Neuronal stem cell (in vitro differentiated cells): ENCODE data around the gene CAMK2B.

Experiments used
- DNase-seq: peaks from one replicate; pipeline ENCODE4 v3.0.0-alpha.2; 2013; ENCODE audit warnings: low spot score
- H2AFZ ChIP-seq: one replicate; pipeline ENCODE4 v1.6.1; 2013; ENCODE audit warnings: mild to moderate bottlenecking, low read length, inconsistent platforms
- H2AK5ac ChIP-seq: 2 replicates; pipeline ENCODE4 v1.6.1; 2013; ENCODE audit warnings: low read depth, mild to moderate bottlenecking, inconsistent platforms, low read length, moderate library complexity, mixed read lengths
- H2BK120ac ChIP-seq: 2 replicates; pipeline ENCODE4 v1.6.1; 2013; ENCODE audit warnings: low read depth, mild to moderate bottlenecking, inconsistent platforms, low read length, moderate library complexity, mixed read lengths
- H2BK12ac ChIP-seq: one replicate; pipeline ENCODE4 v1.6.1; 2013; ENCODE audit warnings: low read length, inconsistent platforms
- H2BK15ac ChIP-seq: 2 replicates; pipeline ENCODE4 v1.6.1; 2013; ENCODE audit warnings: mild to moderate bottlenecking, low read length, inconsistent platforms, mixed read lengths
- H2BK5ac ChIP-seq: one replicate; pipeline ENCODE4 v1.6.1; 2013; ENCODE audit warnings: inconsistent platforms, mild to moderate bottlenecking, low read length, moderate library complexity
- H3K14ac ChIP-seq: one replicate; pipeline ENCODE4 v1.6.1; 2013; ENCODE audit warnings: low read length, inconsistent platforms
- H3K18ac ChIP-seq: 2 replicates; pipeline ENCODE4 v1.6.1; 2013; ENCODE audit warnings: low read length, inconsistent platforms
- H3K23ac ChIP-seq: 2 replicates; pipeline ENCODE4 v1.6.1; 2013; ENCODE audit warnings: low read depth, mild to moderate bottlenecking, mixed read lengths, low read length, inconsistent platforms; ENCODE audit not compliant: poor library complexity
- H3K27ac ChIP-seq: replicated peaks from 3 replicates; pipeline ENCODE4 v1.5.1; 2013; ENCODE audit warnings: low read length, inconsistent platforms
- H3K27me3 ChIP-seq, 3 experiments: 2 replicates each; pipeline ENCODE4 v1.6.1; 2013; ENCODE audit warnings: low read length in 3 of 3, mild to moderate bottlenecking in 2 of 3, inconsistent platforms in 1 of 3, low read depth in 1 of 3, mixed read lengths in 1 of 3, moderate library complexity in 1 of 3; ENCODE audit not compliant: control insufficient read depth in 3 of 3, insufficient read depth in 3 of 3
- H3K36me3 ChIP-seq, 2 donors: replicated peaks in 1 of 2; 2 replicates each; pipeline ENCODE4 v1.6.1; 2013; ENCODE audit warnings: low read length in 2 of 2; ENCODE audit not compliant: control insufficient read depth in 2 of 2, insufficient read depth in 2 of 2
- H3K4ac ChIP-seq: 2 replicates; pipeline ENCODE4 v1.6.1; 2013; ENCODE audit warnings: inconsistent platforms, mild to moderate bottlenecking, low read length, moderate library complexity
- H3K4me1 ChIP-seq, 2 donors: 1 replicate in 1 of 2; 2 replicates in 1 of 2; pipeline ENCODE4 v1.6.1; 2013; ENCODE audit warnings: low read length in 2 of 2, low read depth in 1 of 2; ENCODE audit not compliant: control insufficient read depth in 2 of 2, insufficient read depth in 1 of 2
- H3K4me2 ChIP-seq: one replicate; pipeline ENCODE4 v1.6.1; 2013; ENCODE audit warnings: mild to moderate bottlenecking, low read length, inconsistent platforms; ENCODE audit not compliant: insufficient read depth, poor library complexity, severe bottlenecking
- H3K4me3 ChIP-seq, 2 donors: 2 replicates each; pipeline ENCODE4 v1.5.1; 2013; ENCODE audit warnings: low read length in 2 of 2, mild to moderate bottlenecking in 2 of 2, inconsistent platforms in 1 of 2, moderate library complexity in 1 of 2
- H3K79me1 ChIP-seq: one replicate; pipeline ENCODE4 v1.6.1; 2013; ENCODE audit warnings: low read depth, mild to moderate bottlenecking, inconsistent platforms, low read length, moderate library complexity
- H3K9ac ChIP-seq: one replicate; pipeline ENCODE4 v1.6.1; 2013; ENCODE audit warnings: mild to moderate bottlenecking, low read depth, low read length, inconsistent platforms; ENCODE audit not compliant: poor library complexity
- H3K9me3 ChIP-seq, 2 donors: replicated peaks in 1 of 2; 2 replicates each; pipeline versions ENCODE3 to v1.6.1; 2013; ENCODE audit warnings: low read length in 2 of 2, mild to moderate bottlenecking in 2 of 2, inconsistent platforms in 1 of 2, low read depth in 1 of 2, mixed read lengths in 1 of 2, moderate library complexity in 1 of 2; ENCODE audit not compliant: control insufficient read depth in 2 of 2, insufficient read depth in 1 of 2
- H4K8ac ChIP-seq: one replicate; pipeline ENCODE4 v1.6.1; 2013; ENCODE audit warnings: low read depth, mild to moderate bottlenecking, inconsistent platforms, low read length, moderate library complexity
- H4K91ac ChIP-seq: one replicate; pipeline ENCODE4 v1.6.1; 2013; ENCODE audit warnings: low read length, low read depth, mild to moderate bottlenecking, inconsistent platforms; ENCODE audit not compliant: poor library complexity
- WGBS, 2 donors: extraction: QIAGEN DNeasy Blood & Tissue Kit; methylation state at CpG; one replicate each; pipeline ENCODE4 v1.1.7; 2013; ENCODE audit warnings: missing lambda C conversion rate in 2 of 2, mixed read lengths in 1 of 2; ENCODE audit not compliant: insufficient read length in 2 of 2, insufficient replicate concordance in 1 of 2; ENCODE audit errors: extremely low coverage in 2 of 2; 5-methylcytosine and 5-hydroxymethylcytosine counted together

Gene CAMK2B

DNA sequence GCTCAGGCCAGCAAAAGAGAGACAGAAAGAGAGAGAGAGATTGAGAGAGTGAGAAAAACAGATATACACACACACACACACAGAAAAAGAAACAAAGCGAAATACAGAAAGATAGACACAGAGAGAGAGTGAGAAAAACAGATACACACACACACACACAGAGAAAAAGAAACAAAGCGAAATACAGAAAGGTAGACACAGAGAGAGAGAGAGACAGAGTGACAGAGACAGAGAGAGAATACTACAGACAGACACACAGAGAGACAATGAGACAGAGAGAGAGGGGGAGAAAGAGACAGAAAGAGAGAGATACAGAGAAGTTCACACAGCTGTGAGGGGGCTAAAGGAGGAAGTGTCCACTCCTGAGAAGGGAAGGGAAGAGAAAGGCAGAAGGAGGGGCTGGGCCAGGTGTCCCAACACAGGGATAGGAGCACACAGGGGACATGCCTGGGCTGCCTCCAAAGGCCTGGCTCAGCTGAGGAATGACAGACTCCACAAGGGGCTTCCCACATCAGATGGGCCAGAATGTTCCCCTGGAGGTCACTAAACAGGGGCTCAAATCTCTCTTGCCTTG, 140.4 kb downstream of the CAMK2B start:
- Histone ChIP-seq H3K79me1 (no peaks in the 10 kb centered on the region), H2AK5ac (no peak overlapping the region), H3K4me1 (peaks cover 3 to 13% of the 10 kb centered on the region in 2 donors), H2BK120ac (no peak overlapping the region), H2BK5ac (no peak overlapping the region), H3K4me2 (no peak overlapping the region), H4K91ac (no peak overlapping the region), H4K8ac (no peak overlapping the region), H3K9ac (no peak overlapping the region), H3K23ac (no peak overlapping the region), H3K14ac (no peak overlapping the region), H3K18ac (peak overlapping the region; percentile 55), H2BK12ac (no peak overlapping the region), H2BK15ac (no peak overlapping the region), H2AFZ (peak overlapping the region; percentile 74), H3K4me3 (no peak overlapping the region), H3K27me3 (peaks cover 0 to 48% (median 0%) of the 10 kb centered on the region in 3 experiments), H3K9me3 (peaks cover 6% of the 10 kb centered on the region in 2 donors), H3K4ac (no peak overlapping the region), H3K36me3 (no peaks in the 10 kb centered on the region), H3K27ac (no peak overlapping the region)
- no CpG with 5 or more reads among the region's 2 CpGs for WGBS, 2 donors
- DNase-seq = no peak

DNA sequence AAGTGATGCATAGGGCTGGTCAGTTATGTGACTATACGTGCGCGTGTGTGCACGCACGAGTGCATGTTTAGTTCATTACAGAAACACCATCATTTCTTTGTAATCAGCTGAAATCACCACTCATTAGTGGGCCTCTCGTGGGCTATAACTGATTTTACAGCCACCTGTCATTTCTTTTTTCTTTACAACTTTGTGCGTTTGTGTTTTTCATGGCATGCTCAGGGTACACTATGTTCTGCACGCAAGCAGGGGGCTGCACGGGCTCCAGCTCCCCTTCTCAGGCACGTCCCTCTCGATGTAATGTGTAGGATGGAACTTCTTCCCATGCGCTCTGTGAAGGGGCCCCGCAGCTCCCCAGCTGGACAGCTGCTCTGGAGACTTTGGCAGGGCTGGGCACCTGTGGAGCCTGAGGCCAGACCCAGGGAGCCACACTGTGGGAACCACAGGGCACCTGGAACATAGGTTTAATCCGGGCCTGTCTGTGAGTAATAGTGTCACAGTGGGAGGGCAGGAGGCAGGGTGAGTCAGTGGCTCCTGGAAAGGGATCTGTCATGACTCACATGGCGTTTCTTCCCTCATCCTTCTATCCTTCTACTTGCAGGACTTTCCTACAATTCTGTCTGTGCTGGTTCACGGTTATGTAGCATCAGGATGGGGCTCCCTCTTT, 141.1 kb downstream of the CAMK2B start:
- Histone ChIP-seq H3K9ac (no peak overlapping the region), H2BK12ac (no peak overlapping the region), H3K4me3 (no peak overlapping the region), H2AK5ac (no peak overlapping the region), H2AFZ (peak overlapping the region; percentile 74), H3K4me2 (no peak overlapping the region), H3K27me3 (peaks cover 0 to 48% (median 0%) of the 10 kb centered on the region in 3 experiments), H3K23ac (no peak overlapping the region), H3K79me1 (no peaks in the 10 kb centered on the region), H2BK120ac (no peak overlapping the region), H3K36me3 (no peaks in the 10 kb centered on the region), H3K14ac (no peak overlapping the region), H2BK15ac (no peak overlapping the region), H3K27ac (no peak overlapping the region), H4K8ac (no peak overlapping the region), H3K18ac (peak overlapping the region; percentile 6), H4K91ac (no peak overlapping the region), H3K4ac (no peak overlapping the region), H3K4me1 (peaks cover 3 to 11% of the 10 kb centered on the region in 2 donors), H2BK5ac (no peak overlapping the region), H3K9me3 (peaks cover 6% of the 10 kb centered on the region in 2 donors)
- WGBS, 2 donors = no CpG with 5 or more reads among the region's 16 CpGs
- DNase-seq = no peak

DNA sequence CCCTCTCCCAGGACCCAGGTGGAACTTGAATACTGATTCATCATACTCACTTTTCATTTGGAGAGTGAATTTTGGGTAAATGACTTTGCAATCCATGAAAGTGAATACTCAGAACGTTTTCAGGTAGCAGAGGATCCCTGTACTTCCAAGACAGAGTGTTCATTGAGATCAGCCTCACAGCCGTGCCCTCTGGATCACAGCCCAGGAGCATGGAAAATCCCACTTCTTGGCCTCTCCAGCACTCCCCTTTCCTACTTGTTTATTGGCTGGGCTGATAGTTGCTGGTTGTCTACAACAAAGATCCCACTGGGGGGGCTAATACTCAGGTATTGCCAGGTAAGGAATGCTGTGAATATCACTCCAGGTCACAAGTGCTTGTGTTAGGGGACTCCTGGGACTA, 142.0 kb downstream of the CAMK2B start:
- no peak overlapping the region for H4K91ac ChIP-seq
- no CpG with 5 or more reads among the region's 2 CpGs for WGBS, 2 donors
- H3K18ac ChIP-seq = no peak overlapping the region
- DNase-seq = no peak
- no peak overlapping the region for H2AK5ac ChIP-seq
- H3K79me1 ChIP-seq = no peaks in the 10 kb centered on the region
- no peak overlapping the region for H2AFZ ChIP-seq
- no peak overlapping the region for H2BK120ac ChIP-seq
- no peak overlapping the region for H3K23ac ChIP-seq
- no peak overlapping the region for H3K27ac ChIP-seq
- no peak overlapping the region for H3K4ac ChIP-seq
- H4K8ac ChIP-seq = no peak overlapping the region
- no peak overlapping the region for H3K9ac ChIP-seq
- no peak overlapping the region for H2BK5ac ChIP-seq
- peaks cover 0 to 49% (median 0%) of the 10 kb centered on the region in 3 experiments for H3K27me3 ChIP-seq
- H3K14ac ChIP-seq = no peak overlapping the region
- H3K4me1 ChIP-seq = peaks cover 3 to 7% of the 10 kb centered on the region in 2 donors
- H2BK12ac ChIP-seq = no peak overlapping the region
- no peak overlapping the region for H2BK15ac ChIP-seq
- H3K36me3 ChIP-seq = no peaks in the 10 kb centered on the region
- H3K4me2 ChIP-seq = no peak overlapping the region
- no peak overlapping the region for H3K4me3 ChIP-seq
- peaks cover 6% of the 10 kb centered on the region in 2 donors for H3K9me3 ChIP-seq

DNA sequence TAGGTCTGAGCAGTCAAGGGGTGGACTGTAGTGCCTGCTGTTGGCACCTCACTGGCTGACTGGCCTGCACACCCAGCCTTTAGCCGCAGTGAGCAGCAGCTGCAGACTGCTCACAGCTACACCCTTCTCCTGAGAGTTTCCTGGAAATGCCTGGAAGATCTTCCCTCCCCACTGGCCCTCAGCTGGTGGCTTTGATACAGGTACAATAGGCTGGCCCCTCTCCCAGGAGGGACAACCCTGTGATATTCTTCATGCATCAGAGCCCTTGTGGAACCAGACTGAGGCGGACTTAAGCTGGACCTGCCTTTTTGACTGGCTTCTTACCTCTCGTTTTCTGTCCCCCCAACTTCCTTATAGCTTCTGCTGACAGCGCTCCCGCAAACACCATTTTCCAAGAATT, 142.6 kb downstream of the CAMK2B start:
- no peaks in the 10 kb centered on the region for H3K79me1 ChIP-seq
- no peak overlapping the region for H3K4me2 ChIP-seq
- no peak overlapping the region for H3K18ac ChIP-seq
- H2BK120ac ChIP-seq = no peak overlapping the region
- no peak overlapping the region for H2BK15ac ChIP-seq
- H3K9ac ChIP-seq = no peak overlapping the region
- H3K4me1 ChIP-seq = peaks cover 4 to 7% of the 10 kb centered on the region in 2 donors
- no peak overlapping the region for H3K4me3 ChIP-seq
- H4K91ac ChIP-seq = no peak overlapping the region
- no peak overlapping the region for H2BK12ac ChIP-seq
- no peaks in the 10 kb centered on the region for H3K36me3 ChIP-seq
- H3K4ac ChIP-seq = no peak overlapping the region
- H2AFZ ChIP-seq = no peak overlapping the region
- no CpG with 5 or more reads among the region's 5 CpGs for WGBS, 2 donors
- no peak for DNase-seq
- H3K9me3 ChIP-seq = peaks cover 6% of the 10 kb centered on the region in 2 donors
- H3K23ac ChIP-seq = no peak overlapping the region
- H3K27me3 ChIP-seq = peaks cover 0 to 44% (median 0%) of the 10 kb centered on the region in 3 experiments
- no peak overlapping the region for H3K14ac ChIP-seq
- no peak overlapping the region for H2AK5ac ChIP-seq
- H2BK5ac ChIP-seq = no peak overlapping the region
- H4K8ac ChIP-seq = no peak overlapping the region
- H3K27ac ChIP-seq = no peak overlapping the region
